GM23338 (cell line): ENCODE results near the gene SMIM22. TPM values are rescaled to one million over a fixed set of nuclear protein-coding genes. Genes with fewer than 3 reads are reported as not detected.

Experiments
- ATAC-seq: fragments of 200-7000 bp; cut with Tn5 transposase; 3 replicates; pipeline ENCODE4 v1.9.1; 2020
- DNase-seq: peaks from one replicate; pipeline ENCODE4 v3.0.0-alpha.2; 2015; ENCODE audit warnings: low spot score
- H2AFZ ChIP-seq: fragments of 200-600 bp; sonication (generic); 2 replicates; pipeline ENCODE4 v1.8.0; 2016; ENCODE audit warnings: antibody characterized with exemption, mild to moderate bottlenecking, moderate library complexity
- H3F3A ChIP-seq: fragments of 200-600 bp; sonication (generic); replicated peaks from 2 replicates; pipeline ENCODE4 v1.8.0; 2017; ENCODE audit warnings: antibody characterized with exemption, mixed run types, low read depth
- H3K27ac ChIP-seq: fragments of 200-600 bp; sonication (generic); 2 replicates; pipeline ENCODE4 v1.6.1; 2016; ENCODE audit warnings: low read depth
- H3K27me3 ChIP-seq: fragments of 200-600 bp; sonication (generic); 2 replicates; pipeline ENCODE4 v1.8.0; 2016; ENCODE audit warnings: mild to moderate bottlenecking, mixed run types, moderate library complexity; ENCODE audit not compliant: insufficient read depth
- H3K36me3 ChIP-seq: fragments of 200-600 bp; sonication (generic); 2 replicates; pipeline ENCODE4 v1.8.0; 2016; ENCODE audit warnings: mild to moderate bottlenecking; ENCODE audit not compliant: insufficient read depth
- H3K4me1 ChIP-seq: fragments of 200-600 bp; sonication (generic); 2 replicates; pipeline ENCODE4 v1.8.0; 2016; ENCODE audit warnings: mild to moderate bottlenecking, moderate library complexity; ENCODE audit not compliant: insufficient read depth
- H3K4me2 ChIP-seq: fragments of 200-600 bp; sonication (generic); 2 replicates; pipeline ENCODE4 v1.7.1; 2017; ENCODE audit warnings: mixed run types
- H3K4me3 ChIP-seq: fragments of 200-600 bp; sonication (generic); 2 replicates; pipeline ENCODE4 v1.6.1; 2016; ENCODE audit warnings: mixed run types
- H3K79me2 ChIP-seq: fragments of 200-600 bp; sonication (generic); replicated peaks from 2 replicates; pipeline ENCODE4 v1.8.0; 2017; ENCODE audit warnings: mild to moderate bottlenecking; ENCODE audit not compliant: insufficient read depth
- H3K9me2 ChIP-seq: fragments of 200-600 bp; sonication (generic); 2 replicates; pipeline ENCODE4 v1.8.0; 2017; ENCODE audit not compliant: insufficient read depth
- H4K20me1 ChIP-seq: fragments of 200-600 bp; sonication (generic); replicated peaks from 2 replicates; pipeline ENCODE4 v1.8.0; 2017; ENCODE audit warnings: mild to moderate bottlenecking; ENCODE audit not compliant: insufficient read depth
- H3K27ac Mint-ChIP-seq: 2 replicates; pipeline ENCODE4 v1.8.0; 2020; ENCODE audit warnings: inconsistent platforms, mild to moderate bottlenecking, moderate library complexity, mixed read lengths
- H3K27me3 Mint-ChIP-seq: 3 replicates; pipeline ENCODE4 v1.8.0; 2022; ENCODE audit warnings: low read depth, mild to moderate bottlenecking, moderate library complexity, mixed read lengths, inconsistent platforms; ENCODE audit not compliant: insufficient read depth, poor library complexity
- H3K36me3 Mint-ChIP-seq: 3 replicates; pipeline ENCODE4 v1.8.0; 2021; ENCODE audit warnings: low read depth, mild to moderate bottlenecking, inconsistent platforms, moderate library complexity, mixed read lengths
- H3K4me1 Mint-ChIP-seq: 3 replicates; pipeline ENCODE4 v1.8.0; 2020; ENCODE audit warnings: mild to moderate bottlenecking, inconsistent platforms, mixed read lengths
- H3K4me3 Mint-ChIP-seq: 3 replicates; pipeline ENCODE4 v1.8.0; 2021; ENCODE audit warnings: moderate library complexity, mild to moderate bottlenecking, inconsistent platforms, mixed read lengths
- H3K9me3 Mint-ChIP-seq: 3 replicates; pipeline ENCODE4 v1.8.0; 2020; ENCODE audit warnings: moderate library complexity, mild to moderate bottlenecking, inconsistent platforms, mixed read lengths
- CTCF ChIP-seq, 2 experiments: fragments of 200-600 bp in 1 of 2; sonication (generic) in 1 of 2; conservative IDR thresholded peaks; 2 replicates each; pipeline versions ENCODE4 v1.5.1 to v1.6.1; 2016 to 2017; ENCODE audit warnings: antibody characterized with exemption in 2 of 2, low read depth in 2 of 2, mild to moderate bottlenecking in 2 of 2, moderate library complexity in 1 of 2
- ETS1 ChIP-seq: IDR thresholded peaks from 2 replicates; pipeline ENCODE4 v1.6.1; 2016; ENCODE audit warnings: antibody characterized with exemption
- EZH2 ChIP-seq: fragments of 200-600 bp; sonication (generic); IDR thresholded peaks from one replicate; pipeline ENCODE4 v1.8.0; 2017; ENCODE audit warnings: antibody characterized with exemption, mild to moderate bottlenecking, low read depth; ENCODE audit not compliant: unreplicated experiment
- EZH2phosphoT487 ChIP-seq: fragments of 200-600 bp; sonication (generic); IDR thresholded peaks from one replicate; pipeline ENCODE4 v1.8.1; 2018; ENCODE audit warnings: antibody characterized with exemption; ENCODE audit not compliant: unreplicated experiment
- JUNB ChIP-seq: IDR thresholded peaks from one replicate; pipeline ENCODE4 v1.6.1; 2016; ENCODE audit warnings: antibody characterized with exemption; ENCODE audit not compliant: unreplicated experiment
- NANOG ChIP-seq: IDR thresholded peaks from 2 replicates; pipeline ENCODE4 v1.6.1; 2016; ENCODE audit warnings: antibody characterized with exemption, borderline replicate concordance
- POLR2AphosphoS5 ChIP-seq: IDR thresholded peaks from 2 replicates; pipeline ENCODE4 v1.6.1; 2016; ENCODE audit warnings: antibody characterized with exemption, low read depth
- REST ChIP-seq: IDR thresholded peaks from one replicate; pipeline ENCODE4 v1.6.1; 2018; ENCODE audit warnings: antibody characterized with exemption; ENCODE audit not compliant: unreplicated experiment
- STAT1 ChIP-seq: IDR thresholded peaks from one replicate; pipeline ENCODE4 v1.6.1; 2016; ENCODE audit warnings: antibody characterized with exemption; ENCODE audit not compliant: unreplicated experiment
- ZNF114 ChIP-seq: fragments of 250-450 bp; sonication (Bioruptor Pico); IDR thresholded peaks from 2 replicates; pipeline ENCODE4 v1.5.0; 2020; ENCODE audit warnings: mild to moderate bottlenecking, moderate library complexity
- ZNF331 ChIP-seq: fragments of 250-450 bp; sonication (Bioruptor Pico); IDR thresholded peaks from 2 replicates; pipeline ENCODE4 v1.5.0; 2020; ENCODE audit warnings: low read depth, mild to moderate bottlenecking, moderate library complexity
- ZNF462 ChIP-seq: fragments of 250-450 bp; sonication (Bioruptor Pico); IDR thresholded peaks from 2 replicates; pipeline ENCODE4 v1.5.0; 2020; ENCODE audit warnings: mild to moderate bottlenecking, moderate library complexity
- polyA plus RNA-seq: library from polyadenylated mRNA; unstranded; fragments of >200 nt; fragmentation: Nextera tagmentation; extraction: Ambion mirVana; gene quantifications from 2 replicates; pipeline ENCODE4 v1.2.1, GENCODE V29; 2016
- total RNA-seq: library from RNA; depleted of rRNA; stranded (reverse); fragments of >200 nt; shearing (Covaris generic); gene quantifications from 2 replicates; pipeline ENCODE4 v1.2.3, GENCODE V29; 2014

The SMIM22 gene
- total and polyA plus RNA-seq, 2 experiments from 2014 or later, result 1.4 TPM; not detected in 1

GRCh38 chr16:4787068-4787467 is 8.1 kb upstream of the SMIM22 start:
- H3K27me3 Mint-ChIP-seq, result peaks cover 26% of the 10 kb centered on the region
- Histone ChIP-seq H3K4me2 (no peak overlapping the region), H3K27ac (no peak overlapping the region), H3K36me3 (no peaks in the 10 kb centered on the region), H3K9me2 (no peaks in the 10 kb centered on the region), H3K4me3 (no peak overlapping the region), H3K4me1 (peaks cover 12% of the 10 kb centered on the region; the same call in 1 of the 2 replicates), H4K20me1 (no peaks in the 10 kb centered on the region), H2AFZ (0 out of 2 replicates have a peak overlapping the region, but pooled peaks have one; percentile 47), H3F3A (no peaks in the 10 kb centered on the region), H3K27me3 (no peaks in the 10 kb centered on the region), H3K79me2 (no peaks in the 10 kb centered on the region)
- H3K4me3 Mint-ChIP-seq, result no peak overlapping the region
- H3K4me1 Mint-ChIP-seq, result peaks cover 13% of the 10 kb centered on the region
- H3K9me3 Mint-ChIP-seq, result peaks cover 2% of the 10 kb centered on the region; the same call in 2 of the 3 replicates
- DNase-seq, result no peak
- no peak for ATAC-seq
- TF ChIP-seq POLR2AphosphoS5 (no peak), REST (no peak), ETS1 (no peak), NANOG (no peak), EZH2 (no peak), ZNF462 (CRISPR knock-in tag) (no peak), CTCF (conservative IDR thresholded peaks at IDR 0.05; ENCODE audit: low read depth in 2 of 2) (no peak), JUNB (no peak), EZH2phosphoT487 (no peak), ZNF114 (no peak), ZNF331 (CRISPR knock-in tag) (no peak), STAT1 (no peak)
- H3K27ac Mint-ChIP-seq, result peak overlapping the region; percentile 87
- H3K36me3 Mint-ChIP-seq, result peaks cover 19% of the 10 kb centered on the region
